ENCODE data around the gene APC.
A peak's percentile ranks its signal among the peaks of the same experiment; 100 is the strongest.

Gene APC

GRCh38 chr5:112779531-112779930 lies 41.8 kb downstream of the APC start:
- DNase-seq (ENCODE audit: low read depth, low spot score), result no peak
- no peaks in the 10 kb centered on the region for H3K4me1 ChIP-seq (ENCODE audit: control insufficient read depth, insufficient read depth, low read length)
- H3K36me3 ChIP-seq (ENCODE audit: control insufficient read depth, insufficient read depth, low read length), result no peaks in the 10 kb centered on the region
- H3K9me3 ChIP-seq (ENCODE audit: control insufficient read depth, insufficient read depth, low read length), result no peaks in the 10 kb centered on the region
- no peaks in the 10 kb centered on the region for H3K27me3 ChIP-seq (ENCODE audit: control insufficient read depth, insufficient read depth, low read length)
- H3K4me3 ChIP-seq (ENCODE audit: low read length), result no peak overlapping the region
- no peak overlapping the region for H3K27ac ChIP-seq (ENCODE audit: low read length)

GRCh38 chr5:112784726-112785125 lies 47.0 kb downstream of the APC start:
- no CpG with 5 or more reads among the region's 2 CpGs for WGBS (ENCODE audit: insufficient coverage, insufficient read length)
- no peak overlapping the region for H3K4me3 ChIP-seq (ENCODE audit: low read length)
- no peak overlapping the region for H3K27ac ChIP-seq (ENCODE audit: low read length)
- H3K27me3 ChIP-seq (ENCODE audit: control insufficient read depth, insufficient read depth, low read length), result no peaks in the 10 kb centered on the region
- H3K36me3 ChIP-seq (ENCODE audit: control insufficient read depth, insufficient read depth, low read length), result no peaks in the 10 kb centered on the region
- no peaks in the 10 kb centered on the region for H3K4me1 ChIP-seq (ENCODE audit: control insufficient read depth, insufficient read depth, low read length)
- no peak for DNase-seq (ENCODE audit: low read depth, low spot score)
- no peaks in the 10 kb centered on the region for H3K9me3 ChIP-seq (ENCODE audit: control insufficient read depth, insufficient read depth, low read length)

GRCh38 chr5:112787261-112787660 lies 49.6 kb downstream of the APC start:
- Histone ChIP-seq H3K36me3 (ENCODE audit: control insufficient read depth, insufficient read depth, low read length) (no peaks in the 10 kb centered on the region), H3K27ac (ENCODE audit: low read length) (no peak overlapping the region), H3K27me3 (ENCODE audit: control insufficient read depth, insufficient read depth, low read length) (no peaks in the 10 kb centered on the region), H3K4me1 (ENCODE audit: control insufficient read depth, insufficient read depth, low read length) (no peaks in the 10 kb centered on the region), H3K4me3 (ENCODE audit: low read length) (no peak overlapping the region), H3K9me3 (ENCODE audit: control insufficient read depth, insufficient read depth, low read length) (no peaks in the 10 kb centered on the region)
- no CpG with 5 or more reads among the region's 1 CpG for WGBS (ENCODE audit: insufficient coverage, insufficient read length)
- DNase-seq (ENCODE audit: low read depth, low spot score), result no peak

GRCh38 chr5:112787896-112788295 lies 50.2 kb downstream of the APC start:
- no peaks in the 10 kb centered on the region for H3K36me3 ChIP-seq (ENCODE audit: control insufficient read depth, insufficient read depth, low read length)
- DNase-seq (ENCODE audit: low read depth, low spot score), result no peak
- H3K27ac ChIP-seq (ENCODE audit: low read length), result no peak overlapping the region
- H3K9me3 ChIP-seq (ENCODE audit: control insufficient read depth, insufficient read depth, low read length), result no peaks in the 10 kb centered on the region
- H3K4me1 ChIP-seq (ENCODE audit: control insufficient read depth, insufficient read depth, low read length), result no peaks in the 10 kb centered on the region
- no peaks in the 10 kb centered on the region for H3K27me3 ChIP-seq (ENCODE audit: control insufficient read depth, insufficient read depth, low read length)
- WGBS (ENCODE audit: insufficient coverage, insufficient read length), result no CpG with 5 or more reads among the region's 3 CpGs
- H3K4me3 ChIP-seq (ENCODE audit: low read length), result no peak overlapping the region

DNA sequence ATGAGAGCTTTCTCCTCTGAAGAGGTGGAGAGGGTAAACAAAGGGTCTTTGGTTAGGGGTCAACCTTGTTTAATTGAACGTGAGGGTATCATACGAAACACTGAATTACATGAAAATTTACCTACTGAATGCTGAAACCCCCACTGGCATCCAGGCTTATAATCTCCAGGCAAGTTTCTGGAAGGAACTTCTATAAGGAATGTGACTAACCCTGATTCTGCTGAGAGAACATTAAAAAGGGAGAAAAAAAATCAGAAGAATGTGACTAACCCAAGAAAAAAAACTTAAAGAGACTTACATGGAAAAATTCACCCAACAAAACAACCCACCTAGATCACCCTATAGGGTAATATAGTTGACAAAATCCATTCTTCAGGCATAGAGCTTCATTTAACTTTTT lies 55.5 kb downstream of the APC start:
- Histone ChIP-seq H3K36me3 (ENCODE audit: control insufficient read depth, insufficient read depth, low read length) (no peaks in the 10 kb centered on the region), H3K9me3 (ENCODE audit: control insufficient read depth, insufficient read depth, low read length) (no peaks in the 10 kb centered on the region), H3K4me3 (ENCODE audit: low read length) (no peak overlapping the region), H3K27me3 (ENCODE audit: control insufficient read depth, insufficient read depth, low read length) (no peaks in the 10 kb centered on the region), H3K27ac (ENCODE audit: low read length) (no peak overlapping the region), H3K4me1 (ENCODE audit: control insufficient read depth, insufficient read depth, low read length) (peaks cover 3% of the 10 kb centered on the region; the same call in 1 of the 2 replicates)
- no CpG with 5 or more reads among the region's 2 CpGs for whole genome bisulfite sequencing (ENCODE audit: insufficient coverage, insufficient read length)
- DNase-seq (ENCODE audit: low read depth, low spot score), result no peak

GRCh38 chr5:112794410-112794809 lies 56.7 kb downstream of the APC start:
- H3K27ac ChIP-seq (ENCODE audit: low read length), result peak overlapping the region; percentile 67
- H3K4me3 ChIP-seq (ENCODE audit: low read length), result no peak overlapping the region

DNA sequence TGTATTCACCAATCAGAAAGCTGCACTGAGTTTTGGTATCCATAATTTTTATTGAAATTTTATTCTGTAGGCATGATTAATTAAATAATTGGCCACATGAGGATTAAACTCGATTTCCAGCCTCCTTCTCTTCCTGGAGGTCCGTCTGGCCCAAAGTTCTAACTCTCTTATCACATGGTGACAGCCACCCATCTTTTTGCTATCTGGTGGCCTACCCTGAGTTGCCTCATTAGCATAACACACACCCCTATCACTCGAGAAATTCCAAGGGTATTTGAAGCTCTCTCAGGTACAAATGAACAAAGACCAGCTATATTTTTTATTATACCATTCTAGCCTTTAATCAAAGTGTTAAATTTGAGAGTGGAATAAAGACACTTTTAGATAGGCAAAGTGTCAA lies 57.7 kb downstream of the APC start:
- Histone ChIP-seq H3K4me3 (ENCODE audit: low read length) (no peak overlapping the region), H3K4me1 (ENCODE audit: control insufficient read depth, insufficient read depth, low read length) (peaks cover 3% of the 10 kb centered on the region; the same call in 1 of the 2 replicates), H3K9me3 (ENCODE audit: control insufficient read depth, insufficient read depth, low read length) (no peaks in the 10 kb centered on the region), H3K27ac (ENCODE audit: low read length) (no peak overlapping the region), H3K36me3 (ENCODE audit: control insufficient read depth, insufficient read depth, low read length) (no peaks in the 10 kb centered on the region), H3K27me3 (ENCODE audit: control insufficient read depth, insufficient read depth, low read length) (no peaks in the 10 kb centered on the region)
- DNase-seq (ENCODE audit: low read depth, low spot score), result no peak
- whole genome bisulfite sequencing (ENCODE audit: insufficient coverage, insufficient read length), result no CpG with 5 or more reads among the region's 3 CpGs

More at GRCh38 chr5:112794410-112794809, 56.7 kb downstream of the APC start:
- Histone ChIP-seq H3K9me3 (ENCODE audit: control insufficient read depth, insufficient read depth, low read length) (no peaks in the 10 kb centered on the region), H3K4me1 (ENCODE audit: control insufficient read depth, insufficient read depth, low read length) (peaks cover 3% of the 10 kb centered on the region; the same call in 1 of the 2 replicates), H3K36me3 (ENCODE audit: control insufficient read depth, insufficient read depth, low read length) (no peaks in the 10 kb centered on the region), H3K27me3 (ENCODE audit: control insufficient read depth, insufficient read depth, low read length) (no peaks in the 10 kb centered on the region)
- no CpG with 5 or more reads among the region's 4 CpGs for WGBS (ENCODE audit: insufficient coverage, insufficient read length)
- DNase-seq (ENCODE audit: low read depth, low spot score), result no peak

- H3K4me3 ChIP-seq (ENCODE audit: low read length), result no peak overlapping the region
- H3K27ac ChIP-seq (ENCODE audit: low read length), result no peak overlapping the region
- WGBS (ENCODE audit: insufficient coverage, insufficient read length), result no CpG with 5 or more reads among the region's 2 CpGs
- H3K36me3 ChIP-seq (ENCODE audit: control insufficient read depth, insufficient read depth, low read length), result no peaks in the 10 kb centered on the region
- DNase-seq (ENCODE audit: low read depth, low spot score), result no peak
- H3K9me3 ChIP-seq (ENCODE audit: control insufficient read depth, insufficient read depth, low read length), result no peaks in the 10 kb centered on the region
- no peaks in the 10 kb centered on the region for H3K27me3 ChIP-seq (ENCODE audit: control insufficient read depth, insufficient read depth, low read length)
- H3K4me1 ChIP-seq (ENCODE audit: control insufficient read depth, insufficient read depth, low read length), result peaks cover 3% of the 10 kb centered on the region; the same call in 1 of the 2 replicates
Measured at GRCh38 chr5:112795944-112796678, 58.4 kb downstream of the APC start.

DNA sequence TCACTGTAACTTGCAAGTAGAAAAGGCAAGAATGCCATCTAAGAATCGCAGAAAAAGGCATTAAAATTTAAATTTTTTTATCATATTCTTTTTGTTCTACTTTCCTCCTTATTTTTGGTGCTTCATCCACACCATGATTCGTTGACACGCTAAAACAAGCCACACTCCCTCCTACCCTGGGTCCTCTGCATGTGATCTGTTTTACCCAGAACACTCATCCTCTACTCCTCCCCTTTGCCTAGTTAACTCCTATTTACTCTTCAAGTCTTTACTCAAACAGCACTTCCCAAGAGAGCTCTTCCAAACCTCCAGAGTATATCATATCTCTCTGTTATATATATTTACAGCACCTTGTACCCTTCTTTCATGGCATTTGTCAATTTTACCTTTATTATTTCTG lies 62.0 kb downstream of the APC start:
- no CpG with 5 or more reads among the region's 3 CpGs for WGBS (ENCODE audit: insufficient coverage, insufficient read length)
- no peak for DNase-seq (ENCODE audit: low read depth, low spot score)

DNA sequence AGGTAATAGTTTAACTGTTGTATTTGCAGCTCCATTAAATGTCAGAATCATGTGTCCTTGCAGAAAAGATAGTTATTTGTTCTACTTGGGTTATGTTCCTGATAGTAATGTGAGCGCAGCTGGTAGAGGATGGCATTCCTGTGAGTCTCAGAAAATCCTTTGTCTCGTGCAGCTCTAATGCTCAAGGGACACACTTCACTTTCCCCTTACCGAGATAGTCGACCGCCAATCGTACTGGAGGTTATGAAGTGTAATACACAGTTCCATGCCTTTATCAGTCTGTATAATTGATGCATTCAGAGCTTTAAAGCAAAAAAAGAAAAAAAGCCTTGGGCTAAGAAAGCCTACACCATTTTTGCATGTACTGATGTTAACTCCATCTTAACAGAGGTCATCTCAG lies 63.2 kb downstream of the APC start:
- H3K4me3 ChIP-seq (ENCODE audit: low read length), result no peak overlapping the region
- no peak for DNase-seq (ENCODE audit: low read depth, low spot score)
- H3K9me3 ChIP-seq (ENCODE audit: control insufficient read depth, insufficient read depth, low read length), result no peaks in the 10 kb centered on the region
- H3K27ac ChIP-seq (ENCODE audit: low read length), result no peak overlapping the region
- no peaks in the 10 kb centered on the region for H3K27me3 ChIP-seq (ENCODE audit: control insufficient read depth, insufficient read depth, low read length)
- no CpG with 5 or more reads among the region's 6 CpGs for WGBS (ENCODE audit: insufficient coverage, insufficient read length)
- no peaks in the 10 kb centered on the region for H3K36me3 ChIP-seq (ENCODE audit: control insufficient read depth, insufficient read depth, low read length)
- no peaks in the 10 kb centered on the region for H3K4me1 ChIP-seq (ENCODE audit: control insufficient read depth, insufficient read depth, low read length)

More for the DNA sequence above, 62.0 kb downstream of the APC start:
- Histone ChIP-seq H3K9me3 (ENCODE audit: control insufficient read depth, insufficient read depth, low read length) (no peaks in the 10 kb centered on the region), H3K27ac (ENCODE audit: low read length) (no peak overlapping the region), H3K4me1 (ENCODE audit: control insufficient read depth, insufficient read depth, low read length) (no peaks in the 10 kb centered on the region), H3K36me3 (ENCODE audit: control insufficient read depth, insufficient read depth, low read length) (no peaks in the 10 kb centered on the region), H3K27me3 (ENCODE audit: control insufficient read depth, insufficient read depth, low read length) (no peaks in the 10 kb centered on the region), H3K4me3 (ENCODE audit: low read length) (no peak overlapping the region)

GRCh38 chr5:112811023-112811422 lies 73.3 kb downstream of the APC start:
- no peak overlapping the region for H3K4me3 ChIP-seq (ENCODE audit: low read length)
- no peak for DNase-seq (ENCODE audit: low read depth, low spot score)
- WGBS (ENCODE audit: insufficient coverage, insufficient read length), result no CpG with 5 or more reads among the region's 1 CpG
- no peaks in the 10 kb centered on the region for H3K27me3 ChIP-seq (ENCODE audit: control insufficient read depth, insufficient read depth, low read length)
- H3K27ac ChIP-seq (ENCODE audit: low read length), result no peak overlapping the region
- no peaks in the 10 kb centered on the region for H3K36me3 ChIP-seq (ENCODE audit: control insufficient read depth, insufficient read depth, low read length)
- no peaks in the 10 kb centered on the region for H3K4me1 ChIP-seq (ENCODE audit: control insufficient read depth, insufficient read depth, low read length)
- H3K9me3 ChIP-seq (ENCODE audit: control insufficient read depth, insufficient read depth, low read length), result no peaks in the 10 kb centered on the region
